Measurements from ENCODE around the gene MRC2.

The MRC2 gene

GRCh38 chr17:62648251-62648955 lies 20.9 kb downstream of the MRC2 start:
- no peak for TF ChIP-seq CTCF (IDR thresholded peaks at IDR 0.05; ENCODE audit: low read length)
- no peak for TF ChIP-seq EZH2 (optimal IDR thresholded peaks at IDR 0.05; ENCODE audit: low read depth, low read length)
- no peak for TF ChIP-seq EZH2phosphoT487 (IDR thresholded peaks at IDR 0.05; ENCODE audit: low read length)
- H3K4me1 ChIP-seq (ENCODE audit: low read length) = no peaks in the 10 kb centered on the region
- H3K79me2 ChIP-seq (ENCODE audit: low read length) = no peaks in the 10 kb centered on the region

GRCh38 chr17:62648956-62649294 lies 21.5 kb downstream of the MRC2 start:
- no peak overlapping the region for H2AFZ ChIP-seq (ENCODE audit: low read length)
- H3K27me3 ChIP-seq (replicated peaks; ENCODE audit: insufficient read depth, low read length) = peaks cover 10% of the 10 kb centered on the region
- H3K9me3 ChIP-seq (replicated peaks; ENCODE audit: insufficient read depth, low read length) = no peaks in the 10 kb centered on the region
- H3K36me3 ChIP-seq (replicated peaks; ENCODE audit: insufficient read depth, low read length) = no peaks in the 10 kb centered on the region
- DNase-seq = no peak
- no peaks in the 10 kb centered on the region for H3K4me1 ChIP-seq (ENCODE audit: low read length)
- TF ChIP-seq CTCF (IDR thresholded peaks at IDR 0.05; ENCODE audit: low read length) (no peak), EZH2 (optimal IDR thresholded peaks at IDR 0.05; ENCODE audit: low read depth, low read length) (no peak), EZH2phosphoT487 (IDR thresholded peaks at IDR 0.05; ENCODE audit: low read length) (no peak)
- no peak overlapping the region for H3K4me3 ChIP-seq (ENCODE audit: low read length)
- H3K27ac ChIP-seq (ENCODE audit: low read length) = no peak overlapping the region
- no peaks in the 10 kb centered on the region for H3F3A ChIP-seq (ENCODE audit: insufficient read depth, low read length)
- H3K9ac ChIP-seq (ENCODE audit: low read length) = no peak overlapping the region
- no peaks in the 10 kb centered on the region for H3K79me2 ChIP-seq (ENCODE audit: low read length)
- H3K9me2 ChIP-seq (replicated peaks; ENCODE audit: insufficient read depth, low read length) = no peaks in the 10 kb centered on the region
- no peak overlapping the region for H3K4me2 ChIP-seq (ENCODE audit: low read depth, low read length)
- H4K20me1 ChIP-seq (ENCODE audit: insufficient read depth, low read length) = no peaks in the 10 kb centered on the region

More at GRCh38 chr17:62648251-62648955, 20.9 kb downstream of the MRC2 start:
- no peaks in the 10 kb centered on the region for H3K9me2 ChIP-seq (replicated peaks; ENCODE audit: insufficient read depth, low read length)
- H3F3A ChIP-seq (ENCODE audit: insufficient read depth, low read length) = no peaks in the 10 kb centered on the region
- H3K36me3 ChIP-seq (replicated peaks; ENCODE audit: insufficient read depth, low read length) = no peaks in the 10 kb centered on the region
- H3K9me3 ChIP-seq (replicated peaks; ENCODE audit: insufficient read depth, low read length) = no peaks in the 10 kb centered on the region
- H3K4me3 ChIP-seq (ENCODE audit: low read length) = no peak overlapping the region
- no peaks in the 10 kb centered on the region for H4K20me1 ChIP-seq (ENCODE audit: insufficient read depth, low read length)
- H2AFZ ChIP-seq (ENCODE audit: low read length) = no peak overlapping the region
- peaks cover 10% of the 10 kb centered on the region for H3K27me3 ChIP-seq (replicated peaks; ENCODE audit: insufficient read depth, low read length)
- no peak for DNase-seq
- no peak overlapping the region for H3K4me2 ChIP-seq (ENCODE audit: low read depth, low read length)
- H3K9ac ChIP-seq (ENCODE audit: low read length) = no peak overlapping the region
- H3K27ac ChIP-seq (ENCODE audit: low read length) = no peak overlapping the region

GRCh38 chr17:62649570-62649969 lies 22.1 kb downstream of the MRC2 start:
- Histone ChIP-seq H3K27me3 (replicated peaks; ENCODE audit: insufficient read depth, low read length) (peaks cover 10% of the 10 kb centered on the region), H2AFZ (ENCODE audit: low read length) (no peak overlapping the region), H3K27ac (ENCODE audit: low read length) (no peak overlapping the region), H4K20me1 (ENCODE audit: insufficient read depth, low read length) (no peaks in the 10 kb centered on the region), H3K9ac (ENCODE audit: low read length) (no peak overlapping the region), H3K4me3 (ENCODE audit: low read length) (no peak overlapping the region), H3F3A (ENCODE audit: insufficient read depth, low read length) (no peaks in the 10 kb centered on the region), H3K36me3 (replicated peaks; ENCODE audit: insufficient read depth, low read length) (no peaks in the 10 kb centered on the region), H3K4me2 (ENCODE audit: low read depth, low read length) (no peak overlapping the region), H3K4me1 (ENCODE audit: low read length) (no peaks in the 10 kb centered on the region), H3K79me2 (ENCODE audit: low read length) (no peaks in the 10 kb centered on the region), H3K9me2 (replicated peaks; ENCODE audit: insufficient read depth, low read length) (no peaks in the 10 kb centered on the region), H3K9me3 (replicated peaks; ENCODE audit: insufficient read depth, low read length) (no peaks in the 10 kb centered on the region)
- DNase-seq = no peak
- TF ChIP-seq CTCF (IDR thresholded peaks at IDR 0.05; ENCODE audit: low read length) (no peak), EZH2phosphoT487 (IDR thresholded peaks at IDR 0.05; ENCODE audit: low read length) (no peak), EZH2 (optimal IDR thresholded peaks at IDR 0.05; ENCODE audit: low read depth, low read length) (no peak)

Measured in MM.1S (cell line).